Fibroblast of the conjunctiva (primary cell): ENCODE results near the gene HLF.

ENCODE experiments used
- DNase-seq: peaks from one replicate; pipeline ENCODE4 v3.0.0-alpha.2; 2010; ENCODE audit warnings: low read depth

The HLF gene

GRCh38 chr17:55290492-55291113 is 25.8 kb downstream of the HLF start:
- no peak for DNase-seq

- DNase-seq = no peak
Measured at GRCh38 chr17:55291114-55291507, 26.4 kb downstream of the HLF start.

GRCh38 chr17:55292094-55292493 is 27.3 kb downstream of the HLF start:
- DNase-seq = no peak

- no peak for DNase-seq
Measured at GRCh38 chr17:55294042-55294751, 29.4 kb downstream of the HLF start.

GRCh38 chr17:55295411-55296170 is 30.8 kb downstream of the HLF start:
- DNase-seq = no peak

GRCh38 chr17:55296171-55296695 is 31.5 kb downstream of the HLF start:
- no peak for DNase-seq

- no peak for DNase-seq
Measured at GRCh38 chr17:55296699-55297098, 31.9 kb downstream of the HLF start.

GRCh38 chr17:55298111-55298730 is 33.5 kb downstream of the HLF start:
- DNase-seq = no peak

- no peak for DNase-seq
Measured at GRCh38 chr17:55299162-55299838, 34.5 kb downstream of the HLF start.

- no peak for DNase-seq
Measured at GRCh38 chr17:55299890-55300289, 35.1 kb downstream of the HLF start.

- no peak for DNase-seq
Measured at GRCh38 chr17:55300479-55301290, 35.9 kb downstream of the HLF start.

- no peak for DNase-seq
Measured at GRCh38 chr17:55301521-55302406, 37.0 kb downstream of the HLF start.

GRCh38 chr17:55302407-55302787 is 37.6 kb downstream of the HLF start:
- no peak for DNase-seq

GRCh38 chr17:55303008-55303493 is 38.3 kb downstream of the HLF start:
- DNase-seq = no peak

GRCh38 chr17:55303701-55304145 is 39.0 kb downstream of the HLF start:
- no peak for DNase-seq

- no peak for DNase-seq
Measured at GRCh38 chr17:55304171-55304859, 39.6 kb downstream of the HLF start.

GRCh38 chr17:55305321-55306087 is 40.7 kb downstream of the HLF start:
- no peak for DNase-seq

GRCh38 chr17:55307879-55308278 is 43.1 kb downstream of the HLF start:
- no peak for DNase-seq
